Measurements from ENCODE around the gene TCF20.

DNA sequence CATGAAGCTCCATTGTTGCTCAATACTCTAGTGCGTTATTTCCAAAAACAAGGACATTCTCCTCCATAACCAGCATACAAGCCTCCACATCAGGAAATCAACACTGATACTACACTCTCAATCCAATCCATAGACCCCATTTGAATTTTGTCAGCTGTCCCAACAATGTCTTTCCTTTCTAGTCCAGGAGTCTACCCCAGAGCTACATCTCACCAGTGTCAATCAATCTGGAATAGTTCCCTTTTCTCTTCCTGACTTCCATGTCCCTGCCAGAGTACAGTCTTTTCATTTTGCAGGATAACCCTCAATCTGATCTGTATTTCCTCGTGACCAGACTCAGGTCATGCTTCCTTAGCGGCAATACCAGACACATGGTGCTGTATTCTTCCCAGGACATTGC, 43.0 kb downstream of the TCF20 start:
- TF ChIP-seq, protein P1, sequence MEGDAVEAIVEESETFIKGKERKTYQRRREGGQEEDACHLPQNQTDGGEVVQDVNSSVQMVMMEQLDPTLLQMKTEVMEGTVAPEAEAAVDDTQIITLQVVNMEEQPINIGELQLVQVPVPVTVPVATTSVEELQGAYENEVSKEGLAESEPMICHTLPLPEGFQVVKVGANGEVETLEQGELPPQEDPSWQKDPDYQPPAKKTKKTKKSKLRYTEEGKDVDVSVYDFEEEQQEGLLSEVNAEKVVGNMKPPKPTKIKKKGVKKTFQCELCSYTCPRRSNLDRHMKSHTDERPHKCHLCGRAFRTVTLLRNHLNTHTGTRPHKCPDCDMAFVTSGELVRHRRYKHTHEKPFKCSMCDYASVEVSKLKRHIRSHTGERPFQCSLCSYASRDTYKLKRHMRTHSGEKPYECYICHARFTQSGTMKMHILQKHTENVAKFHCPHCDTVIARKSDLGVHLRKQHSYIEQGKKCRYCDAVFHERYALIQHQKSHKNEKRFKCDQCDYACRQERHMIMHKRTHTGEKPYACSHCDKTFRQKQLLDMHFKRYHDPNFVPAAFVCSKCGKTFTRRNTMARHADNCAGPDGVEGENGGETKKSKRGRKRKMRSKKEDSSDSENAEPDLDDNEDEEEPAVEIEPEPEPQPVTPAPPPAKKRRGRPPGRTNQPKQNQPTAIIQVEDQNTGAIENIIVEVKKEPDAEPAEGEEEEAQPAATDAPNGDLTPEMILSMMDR (IDR thresholded peaks at IDR 0.05; ENCODE audit: low read depth, low read length, missing input control): no peak
- TF ChIP-seq, protein P2, sequence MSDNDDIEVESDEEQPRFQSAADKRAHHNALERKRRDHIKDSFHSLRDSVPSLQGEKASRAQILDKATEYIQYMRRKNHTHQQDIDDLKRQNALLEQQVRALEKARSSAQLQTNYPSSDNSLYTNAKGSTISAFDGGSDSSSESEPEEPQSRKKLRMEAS (IDR thresholded peaks at IDR 0.05): no peak

Data from liver (tissue), 2 donors.